Loucy (cell line): Measurements from ENCODE around the gene YWHAE.
"Not testable (repeated sequence)": the region's sequence is repeated elsewhere in the genome, so short reads cannot be mapped to it uniquely, and the experiment has no call there.

ENCODE experiments used
- H2AFZ ChIP-seq: fragments of 200-600 bp; sonication (generic); 2 replicates; pipeline ENCODE4 v1.6.0; 2016; ENCODE audit warnings: antibody characterized with exemption, mild to moderate bottlenecking, low read length, moderate library complexity
- H3F3A ChIP-seq: fragments of 200-600 bp; 2 replicates; pipeline ENCODE4 v1.6.0; 2016; ENCODE audit warnings: antibody characterized with exemption, low read depth, mild to moderate bottlenecking
- H3K27me3 ChIP-seq: fragments of 200-600 bp; sonication (generic); 2 replicates; pipeline ENCODE4 v1.6.1; 2014; ENCODE audit warnings: low read length, mild to moderate bottlenecking; ENCODE audit not compliant: insufficient read depth, poor library complexity, severe bottlenecking
- H3K36me3 ChIP-seq: fragments of 200-600 bp; sonication (generic); 2 replicates; pipeline ENCODE4 v1.6.1; 2016; ENCODE audit warnings: low read length; ENCODE audit not compliant: insufficient read depth
- H3K4me1 ChIP-seq: fragments of 200-600 bp; sonication (generic); 2 replicates; pipeline ENCODE4 v1.5.1; 2014; ENCODE audit warnings: low read length, mild to moderate bottlenecking; ENCODE audit not compliant: insufficient read depth, poor library complexity, severe bottlenecking
- H3K4me2 ChIP-seq: fragments of 200-600 bp; sonication (generic); 2 replicates; pipeline ENCODE4 v1.6.0; 2014; ENCODE audit warnings: antibody characterized with exemption, low read length, low read depth, mild to moderate bottlenecking; ENCODE audit not compliant: poor library complexity, severe bottlenecking
- H3K4me3 ChIP-seq: fragments of 200-600 bp; sonication (generic); 2 replicates; pipeline ENCODE4 v1.5.1; 2014; ENCODE audit warnings: low read length, mild to moderate bottlenecking, mixed read lengths; ENCODE audit not compliant: poor library complexity, severe bottlenecking
- H3K79me2 ChIP-seq: fragments of 200-600 bp; sonication (generic); 2 replicates; pipeline ENCODE4 v1.6.1; 2014; ENCODE audit warnings: low read length; ENCODE audit not compliant: insufficient read depth
- H3K9ac ChIP-seq: fragments of 200-600 bp; sonication (generic); 2 replicates; pipeline ENCODE4 v1.6.0; 2014; ENCODE audit warnings: mild to moderate bottlenecking, low read depth, low read length, moderate library complexity; ENCODE audit not compliant: poor library complexity, severe bottlenecking
- H3K9me2 ChIP-seq: fragments of 200-600 bp; sonication (generic); replicated peaks from 2 replicates; pipeline ENCODE4 v1.6.1; 2016; ENCODE audit warnings: low read depth, low read length, mixed read lengths
- H3K9me3 ChIP-seq: fragments of 200-600 bp; sonication (generic); 2 replicates; pipeline ENCODE4 v1.6.1; 2014; ENCODE audit warnings: mild to moderate bottlenecking, antibody characterized with exemption, low read length, low read depth; ENCODE audit not compliant: insufficient read depth
- H4K20me1 ChIP-seq: fragments of 200-600 bp; sonication (generic); 2 replicates; pipeline ENCODE4 v1.6.0; 2014; ENCODE audit warnings: antibody characterized with exemption, low read length, mild to moderate bottlenecking; ENCODE audit not compliant: insufficient read depth, poor library complexity, severe bottlenecking
- CTCF ChIP-seq: fragments of 200-600 bp; sonication (generic); conservative IDR thresholded peaks from 2 replicates; pipeline ENCODE4 v1.5.1; 2014; ENCODE audit warnings: mild to moderate bottlenecking, antibody characterized with exemption, low read length
- EZH2phosphoT487 ChIP-seq: fragments of 200-600 bp; IDR thresholded peaks from 2 replicates; pipeline ENCODE4 v1.6.1; 2018; ENCODE audit warnings: antibody characterized with exemption, mild to moderate bottlenecking, moderate library complexity, borderline replicate concordance

YWHAE gene

GRCh38 chr17:1315409-1315808 is 84.6 kb downstream of the YWHAE start:
- Histone ChIP-seq H3K9me2 (no peaks in the 10 kb centered on the region), H2AFZ (no peak overlapping the region), H3K9ac (no peak overlapping the region), H3K9me3 (no peaks in the 10 kb centered on the region), H4K20me1 (no peaks in the 10 kb centered on the region), H3K27me3 (no peaks in the 10 kb centered on the region), H3K36me3 (no peaks in the 10 kb centered on the region), H3K79me2 (no peaks in the 10 kb centered on the region), H3K4me3 (no peak overlapping the region), H3K4me2 (no peak overlapping the region), H3K4me1 (no peaks in the 10 kb centered on the region), H3F3A (no peaks in the 10 kb centered on the region)
- TF ChIP-seq CTCF: no peak
- no peak for TF ChIP-seq EZH2phosphoT487

GRCh38 chr17:1313270-1314005 is 86.6 kb downstream of the YWHAE start:
- H3K4me3 ChIP-seq: no peak overlapping the region
- TF ChIP-seq EZH2phosphoT487: no peak
- TF ChIP-seq CTCF: no peak

GRCh38 chr17:1312261-1312870 is 87.7 kb downstream of the YWHAE start:
- no peak overlapping the region for H3K4me2 ChIP-seq
- H4K20me1 ChIP-seq: no peaks in the 10 kb centered on the region
- no peaks in the 10 kb centered on the region for H3K36me3 ChIP-seq
- H2AFZ ChIP-seq: no peak overlapping the region
- no peaks in the 10 kb centered on the region for H3K27me3 ChIP-seq
- TF ChIP-seq CTCF: no peak
- no peak for TF ChIP-seq EZH2phosphoT487
- no peaks in the 10 kb centered on the region for H3K9me2 ChIP-seq
- no peak overlapping the region for H3K9ac ChIP-seq
- H3K79me2 ChIP-seq: no peaks in the 10 kb centered on the region
- H3K4me1 ChIP-seq: no peaks in the 10 kb centered on the region
- H3K4me3 ChIP-seq: no peak overlapping the region
- no peaks in the 10 kb centered on the region for H3F3A ChIP-seq
- H3K9me3 ChIP-seq: no peaks in the 10 kb centered on the region

More at GRCh38 chr17:1313270-1314005, 86.6 kb downstream of the YWHAE start:
- no peaks in the 10 kb centered on the region for H3K9me2 ChIP-seq
- H3K79me2 ChIP-seq: no peaks in the 10 kb centered on the region
- H3K9ac ChIP-seq: no peak overlapping the region
- no peaks in the 10 kb centered on the region for H3K9me3 ChIP-seq
- H3K27me3 ChIP-seq: no peaks in the 10 kb centered on the region
- H2AFZ ChIP-seq: no peak overlapping the region
- H4K20me1 ChIP-seq: no peaks in the 10 kb centered on the region
- no peak overlapping the region for H3K4me2 ChIP-seq
- H3K36me3 ChIP-seq: no peaks in the 10 kb centered on the region
- no peaks in the 10 kb centered on the region for H3F3A ChIP-seq
- no peaks in the 10 kb centered on the region for H3K4me1 ChIP-seq

GRCh38 chr17:1307829-1308228 is 92.2 kb downstream of the YWHAE start:
- H3K9me3 ChIP-seq, H3K9ac ChIP-seq, H3F3A ChIP-seq, H3K4me3 ChIP-seq, H4K20me1 ChIP-seq, H3K79me2 ChIP-seq, H2AFZ ChIP-seq, H3K27me3 ChIP-seq, H3K4me1 ChIP-seq, H3K9me2 ChIP-seq, H3K36me3 ChIP-seq, H3K4me2 ChIP-seq: not testable (repeated sequence)
